ENCODE data around the gene GCNT3. TPM values are rescaled to one million over a fixed set of nuclear protein-coding genes. Genes with fewer than 3 reads are reported as not detected.

Gene GCNT3
- total RNA-seq, 1 experiment from 2014 or later = 11.6 TPM

- H3K36me3 Mint-ChIP-seq (ENCODE audit: insufficient read depth, unreplicated experiment) = peaks cover 52% of the 10 kb centered on the region
- BruUV-seq (replicated peaks) = no TSS peak
- intact Hi-C loops (cut with micrococcal nuclease; ENCODE audit: unreplicated experiment) = no loop called here
- CTCF ChIA-PET = no interaction called here
- no peaks in the 10 kb centered on the region for H3K27me3 Mint-ChIP-seq (ENCODE audit: unreplicated experiment)
- H3K4me3 Mint-ChIP-seq (ENCODE audit: low read depth, unreplicated experiment) = no peak overlapping the region
- H3K4me1 Mint-ChIP-seq (ENCODE audit: low read depth, unreplicated experiment) = no peaks in the 10 kb centered on the region
- TF ChIP-seq, protein P1, sequence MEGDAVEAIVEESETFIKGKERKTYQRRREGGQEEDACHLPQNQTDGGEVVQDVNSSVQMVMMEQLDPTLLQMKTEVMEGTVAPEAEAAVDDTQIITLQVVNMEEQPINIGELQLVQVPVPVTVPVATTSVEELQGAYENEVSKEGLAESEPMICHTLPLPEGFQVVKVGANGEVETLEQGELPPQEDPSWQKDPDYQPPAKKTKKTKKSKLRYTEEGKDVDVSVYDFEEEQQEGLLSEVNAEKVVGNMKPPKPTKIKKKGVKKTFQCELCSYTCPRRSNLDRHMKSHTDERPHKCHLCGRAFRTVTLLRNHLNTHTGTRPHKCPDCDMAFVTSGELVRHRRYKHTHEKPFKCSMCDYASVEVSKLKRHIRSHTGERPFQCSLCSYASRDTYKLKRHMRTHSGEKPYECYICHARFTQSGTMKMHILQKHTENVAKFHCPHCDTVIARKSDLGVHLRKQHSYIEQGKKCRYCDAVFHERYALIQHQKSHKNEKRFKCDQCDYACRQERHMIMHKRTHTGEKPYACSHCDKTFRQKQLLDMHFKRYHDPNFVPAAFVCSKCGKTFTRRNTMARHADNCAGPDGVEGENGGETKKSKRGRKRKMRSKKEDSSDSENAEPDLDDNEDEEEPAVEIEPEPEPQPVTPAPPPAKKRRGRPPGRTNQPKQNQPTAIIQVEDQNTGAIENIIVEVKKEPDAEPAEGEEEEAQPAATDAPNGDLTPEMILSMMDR (IDR thresholded peaks at IDR 0.05; ENCODE audit: unreplicated experiment) = no peak
- H3K9me3 Mint-ChIP-seq (ENCODE audit: low read depth, unreplicated experiment) = no peaks in the 10 kb centered on the region
- no peak overlapping the region for H3K27ac Mint-ChIP-seq (ENCODE audit: unreplicated experiment)
- DNase-seq = no peak
Observed at GRCh38 chr15:59668556-59668955, 57.0 kb downstream of the GCNT3 start.

Other genes with a start within 250 kb of the GCNT3 start
- gene MYO1E, start 238.9 kb upstream of the GCNT3 start, total RNA-seq (2022) = 617 and 655 TPM in 2 replicates
- gene FAM81A, start 173.6 kb upstream of the GCNT3 start, total RNA-seq (2022) = 16.0 TPM in 2 replicates
- 72.8 and 93.7 TPM in 2 replicates for gene GTF2A2, start 45.7 kb downstream of the GCNT3 start, total RNA-seq (2022)
- gene BNIP2, start 77.5 kb downstream of the GCNT3 start, total RNA-seq (2022) = 83.6 and 96.3 TPM in 2 replicates

All from Calu3 (cell line).